SU-DHL-6 (cell line): ENCODE data around the gene OXTR.

ENCODE experiments used
- H2AFZ ChIP-seq: fragments of 200-600 bp; sonication (generic); 2 replicates; pipeline ENCODE4 v1.6.1; 2014; ENCODE audit warnings: low read depth, mild to moderate bottlenecking, moderate library complexity, mixed read lengths, antibody characterized with exemption, low read length; ENCODE audit not compliant: severe bottlenecking
- H3F3A ChIP-seq: fragments of 200-600 bp; shearing (Covaris generic); 2 replicates; pipeline ENCODE4 v1.6.0; 2016; ENCODE audit warnings: antibody characterized with exemption, mild to moderate bottlenecking; ENCODE audit not compliant: insufficient read depth
- H3K27ac ChIP-seq: fragments of 200-600 bp; sonication (generic); 2 replicates; pipeline ENCODE4 v1.5.1; 2016; ENCODE audit warnings: low read depth, mild to moderate bottlenecking, low read length, moderate library complexity, mixed read lengths
- H3K27me3 ChIP-seq: fragments of 200-600 bp; sonication (generic), shearing (Covaris generic); 2 replicates; pipeline ENCODE4 v1.6.0; 2014; ENCODE audit warnings: mild to moderate bottlenecking, low read length
- H3K36me3 ChIP-seq: fragments of 200-600 bp; sonication (generic); 2 replicates; pipeline ENCODE4 v1.6.1; 2014; ENCODE audit warnings: mild to moderate bottlenecking, low read length, mixed read lengths
- H3K4me2 ChIP-seq: fragments of 300-600, 200-600 bp; shearing (Covaris generic), sonication (generic); 2 replicates; pipeline ENCODE4 v1.6.0; 2014; ENCODE audit warnings: low read length, low read depth, mild to moderate bottlenecking; ENCODE audit not compliant: poor library complexity, severe bottlenecking
- H3K4me3 ChIP-seq: fragments of 200-600 bp; sonication (generic); 2 replicates; pipeline ENCODE4 v1.5.1; 2014; ENCODE audit warnings: antibody characterized with exemption, low read length, mild to moderate bottlenecking, mixed read lengths; ENCODE audit not compliant: insufficient read depth, poor library complexity, severe bottlenecking
- H3K79me2 ChIP-seq: fragments of 200-600 bp; sonication (generic); 2 replicates; pipeline ENCODE4 v1.6.1; 2014; ENCODE audit warnings: mild to moderate bottlenecking, low read length, moderate library complexity; ENCODE audit not compliant: insufficient read depth
- H3K9ac ChIP-seq: fragments of 200-600 bp; sonication (generic); 2 replicates; pipeline ENCODE4 v1.7.0; 2014; ENCODE audit warnings: mild to moderate bottlenecking, low read length
- H3K9me2 ChIP-seq: fragments of 200-600 bp; sonication (generic); replicated peaks from 2 replicates; pipeline ENCODE4 v1.6.1; 2014; ENCODE audit warnings: low read length; ENCODE audit not compliant: insufficient read depth
- H3K9me3 ChIP-seq: fragments of 200-600 bp; sonication (generic); 2 replicates; pipeline ENCODE4 v1.6.1; 2014; ENCODE audit warnings: low read length, mixed read lengths; ENCODE audit not compliant: insufficient read depth
- H4K20me1 ChIP-seq: fragments of 200-600 bp; sonication (generic); 2 replicates; pipeline ENCODE4 v1.6.1; 2014; ENCODE audit warnings: low read depth, mild to moderate bottlenecking, antibody characterized with exemption, low read length, moderate library complexity, mixed read lengths
- CTCF ChIP-seq: fragments of 200-600 bp; sonication (generic); IDR thresholded peaks from one replicate; pipeline ENCODE4 v1.5.1; 2017; ENCODE audit warnings: antibody characterized with exemption, mild to moderate bottlenecking, low read length, moderate library complexity; ENCODE audit not compliant: insufficient read depth, poor library complexity, severe bottlenecking
- EZH2phosphoT487 ChIP-seq: fragments of 200-600 bp; sonication (generic), shearing (Covaris generic); conservative IDR thresholded peaks from 2 replicates; pipeline ENCODE4 v1.6.1; 2018; ENCODE audit warnings: mild to moderate bottlenecking, antibody characterized with exemption, low read length, moderate library complexity, mixed read lengths

OXTR gene

GRCh38 chr3:8712908-8713255 lies 56.5 kb downstream of the OXTR start:
- TF ChIP-seq EZH2phosphoT487 (no peak), CTCF (no peak)
- no peak overlapping the region for H3K27ac ChIP-seq
- H3K36me3 ChIP-seq: no peaks in the 10 kb centered on the region
- no peaks in the 10 kb centered on the region for H3K27me3 ChIP-seq
- H3K4me3 ChIP-seq: no peak overlapping the region
- no peak overlapping the region for H3K4me2 ChIP-seq
- no peaks in the 10 kb centered on the region for H4K20me1 ChIP-seq
- no peaks in the 10 kb centered on the region for H3K79me2 ChIP-seq
- H2AFZ ChIP-seq: no peak overlapping the region
- H3K9me2 ChIP-seq: no peaks in the 10 kb centered on the region
- H3F3A ChIP-seq: no peaks in the 10 kb centered on the region
- H3K9ac ChIP-seq: no peak overlapping the region
- no peaks in the 10 kb centered on the region for H3K9me3 ChIP-seq

GRCh38 chr3:8712045-8712907 lies 57.1 kb downstream of the OXTR start:
- H4K20me1 ChIP-seq: no peaks in the 10 kb centered on the region
- H3K36me3 ChIP-seq: no peaks in the 10 kb centered on the region
- no peak overlapping the region for H3K4me2 ChIP-seq
- no peaks in the 10 kb centered on the region for H3K79me2 ChIP-seq
- H3F3A ChIP-seq: no peaks in the 10 kb centered on the region
- no peak overlapping the region for H3K9ac ChIP-seq
- H3K4me3 ChIP-seq: no peak overlapping the region
- H3K9me3 ChIP-seq: no peaks in the 10 kb centered on the region
- H3K27me3 ChIP-seq: no peaks in the 10 kb centered on the region
- no peaks in the 10 kb centered on the region for H3K9me2 ChIP-seq
- H3K27ac ChIP-seq: no peak overlapping the region
- no peak overlapping the region for H2AFZ ChIP-seq
- TF ChIP-seq CTCF: no peak
- no peak for TF ChIP-seq EZH2phosphoT487

DNA sequence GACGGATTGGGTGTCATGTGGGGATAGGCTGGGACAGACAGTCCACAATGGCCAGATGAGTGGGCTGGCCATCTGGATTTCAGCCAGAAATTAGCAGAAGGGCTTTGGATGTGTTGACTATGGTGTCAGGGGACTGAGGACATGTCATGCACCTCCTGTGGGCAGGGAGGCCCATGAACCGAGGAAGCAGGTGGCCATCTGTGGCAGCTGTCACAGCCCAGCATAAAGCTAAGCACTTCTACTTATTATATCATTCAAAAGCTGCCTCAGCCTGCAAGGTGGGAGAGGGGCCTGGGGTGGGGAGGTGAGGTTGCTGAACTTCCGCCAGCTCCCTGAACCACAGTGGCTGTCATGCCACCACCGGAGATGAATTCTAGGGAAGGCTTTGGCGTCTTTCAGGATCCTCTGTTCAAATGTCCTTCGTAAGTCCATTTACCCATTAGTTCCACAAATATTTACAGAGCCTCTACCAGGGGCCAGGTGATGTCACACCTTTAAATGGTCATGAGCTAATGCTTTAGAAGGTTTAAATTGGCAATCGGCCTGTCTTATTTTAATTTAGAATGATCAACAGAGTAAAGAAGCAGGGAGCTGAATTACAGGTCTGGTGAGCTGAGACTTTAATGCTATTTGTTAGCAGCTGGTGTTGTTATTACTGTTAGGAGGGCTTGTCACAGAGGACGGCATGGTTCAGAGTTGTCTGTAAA lies 59.5 kb downstream of the OXTR start:
- H3K79me2 ChIP-seq: no peaks in the 10 kb centered on the region
- H2AFZ ChIP-seq: no peak overlapping the region
- no peak overlapping the region for H3K4me3 ChIP-seq
- H3K9ac ChIP-seq: no peak overlapping the region
- no peak overlapping the region for H3K4me2 ChIP-seq
- H3K9me2 ChIP-seq: no peaks in the 10 kb centered on the region
- H4K20me1 ChIP-seq: no peaks in the 10 kb centered on the region
- TF ChIP-seq EZH2phosphoT487 (no peak), CTCF (no peak)
- no peaks in the 10 kb centered on the region for H3K27me3 ChIP-seq
- no peaks in the 10 kb centered on the region for H3F3A ChIP-seq
- no peaks in the 10 kb centered on the region for H3K36me3 ChIP-seq
- no peaks in the 10 kb centered on the region for H3K9me3 ChIP-seq
- H3K27ac ChIP-seq: no peak overlapping the region
